Activated T-helper 1 cell treated with Interleukin-2 at 50 U/mL for 16 hours (primary cell): Measurements from ENCODE around the gene C4BPA.

Source experiments
- DNase-seq: peaks from one replicate; pipeline ENCODE4 v3.0.0-alpha.2; 2020; ENCODE audit warnings: low read depth

The C4BPA gene

DNA sequence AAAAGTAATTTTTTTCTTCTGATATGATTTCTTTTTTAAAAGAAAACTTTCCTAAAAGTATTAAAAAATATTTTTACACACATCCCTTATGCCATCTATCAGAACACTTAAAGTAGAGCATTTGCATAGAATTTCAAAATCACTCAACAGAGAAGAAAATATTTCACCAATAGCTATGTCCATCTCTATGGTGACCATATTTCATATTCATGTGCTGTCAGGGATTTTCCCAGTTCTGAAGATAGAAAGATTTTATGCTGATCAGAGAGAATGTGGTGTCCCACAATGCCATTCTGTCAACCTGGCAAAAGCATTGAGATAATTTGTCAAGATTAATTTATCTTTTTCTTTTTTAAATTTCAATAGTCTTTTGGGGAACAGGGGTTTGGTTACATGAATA, 87.0 kb downstream of the C4BPA start:
- no peak for DNase-seq

DNA sequence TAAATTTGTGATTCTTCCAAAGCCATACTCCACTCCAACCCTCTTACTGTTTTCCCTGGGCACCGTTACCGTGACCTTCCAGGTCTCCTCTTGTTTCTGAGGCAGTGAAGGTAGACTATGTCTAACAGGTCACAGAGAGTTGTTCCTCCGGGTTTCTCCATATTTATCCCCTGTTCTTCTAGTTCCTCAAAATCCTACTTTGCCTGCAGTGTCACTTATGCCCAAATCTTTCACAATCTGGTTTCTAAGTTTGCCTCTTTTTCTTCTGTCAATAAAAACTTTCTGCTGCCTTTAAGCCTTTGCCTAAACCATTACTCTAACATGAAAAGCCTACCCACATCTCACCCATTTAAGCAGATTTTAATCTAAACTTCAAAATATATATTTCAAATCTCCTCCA, 87.7 kb downstream of the C4BPA start:
- no peak for DNase-seq

DNA sequence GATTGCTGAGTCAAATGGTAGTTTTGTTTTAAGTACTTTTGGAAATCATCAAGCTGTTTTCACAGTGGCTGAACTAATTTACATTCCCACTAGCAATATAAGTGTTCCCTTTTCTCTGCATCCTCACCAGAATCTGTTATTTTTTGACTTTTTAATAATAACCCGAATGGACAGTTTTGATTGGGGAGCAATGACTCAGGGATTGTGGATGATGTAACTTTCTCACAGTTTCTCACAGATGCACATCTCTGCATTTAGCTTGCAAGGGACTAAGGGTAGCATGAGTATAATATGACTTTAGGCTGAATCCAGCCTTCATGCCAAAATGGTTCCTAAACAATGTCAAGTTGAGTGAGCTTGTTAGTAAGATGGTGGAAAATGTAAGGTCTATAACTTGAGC, 90.2 kb downstream of the C4BPA start:
- DNase-seq = no peak
